GM18870 (cell line): ENCODE data around the gene GPLD1.
A peak's percentile ranks its signal among the peaks of the same experiment; 100 is the strongest.

Experiments
- ATAC-seq: cut with Tn5 transposase; IDR thresholded peaks from one replicate; pipeline ENCODE4 v1.9.1; 2021; ENCODE audit warnings: moderate library complexity; ENCODE audit not compliant: unreplicated experiment

Gene GPLD1

DNA sequence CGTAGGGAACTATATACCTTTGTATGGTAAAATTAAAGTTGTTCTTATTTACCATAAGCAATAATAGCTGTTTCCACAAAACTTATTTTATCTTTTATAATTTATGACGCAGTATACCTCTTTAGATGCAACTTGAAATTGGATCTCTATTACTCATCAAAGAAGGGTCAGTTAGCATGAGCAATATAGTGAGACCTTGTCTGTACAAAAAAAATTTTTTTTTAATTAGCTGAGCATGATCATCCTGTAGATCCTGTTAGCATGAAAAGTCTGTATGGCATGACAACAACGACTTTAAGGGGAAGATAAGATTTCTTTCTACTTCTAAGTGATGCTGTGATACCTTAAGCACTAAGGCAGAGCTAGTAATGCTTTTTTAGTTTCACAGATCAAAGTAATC lies 11.3 kb upstream of the GPLD1 start:
- ATAC-seq: no peak

DNA sequence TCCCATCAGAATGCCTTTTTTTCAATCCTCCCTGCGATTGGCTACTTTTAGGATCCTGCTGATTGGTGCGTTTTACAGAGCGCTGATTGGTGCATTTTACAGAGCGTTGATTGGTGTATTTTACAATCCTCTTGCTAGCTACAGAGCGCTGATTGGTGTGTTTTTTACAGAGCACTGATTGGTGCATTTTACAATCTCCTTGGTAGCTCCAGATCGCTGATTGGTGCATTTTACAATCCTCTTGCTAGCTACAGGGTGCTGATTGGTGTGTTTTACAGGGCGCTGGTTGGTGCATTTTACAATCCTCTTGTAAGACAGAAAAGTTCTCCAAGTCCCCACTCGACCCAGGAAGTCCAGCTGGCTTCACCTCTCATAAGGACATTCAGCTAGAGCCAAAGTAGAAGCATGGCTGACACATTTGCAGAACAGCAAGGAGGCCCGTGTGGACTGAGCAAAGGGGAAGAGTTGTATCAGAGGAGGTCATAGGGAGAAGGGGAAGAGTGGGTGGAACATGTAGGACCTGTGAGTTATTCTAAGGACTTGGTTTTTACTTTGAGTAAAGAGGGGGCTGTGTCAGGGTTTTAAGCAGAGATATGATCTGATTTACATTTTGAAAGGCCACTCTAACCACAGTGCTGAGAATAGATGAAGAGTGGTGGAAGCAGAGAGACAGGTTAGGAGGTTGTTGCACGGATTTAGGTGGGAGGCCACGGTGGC lies 8.0 kb upstream of the GPLD1 start:
- no peak for ATAC-seq

DNA sequence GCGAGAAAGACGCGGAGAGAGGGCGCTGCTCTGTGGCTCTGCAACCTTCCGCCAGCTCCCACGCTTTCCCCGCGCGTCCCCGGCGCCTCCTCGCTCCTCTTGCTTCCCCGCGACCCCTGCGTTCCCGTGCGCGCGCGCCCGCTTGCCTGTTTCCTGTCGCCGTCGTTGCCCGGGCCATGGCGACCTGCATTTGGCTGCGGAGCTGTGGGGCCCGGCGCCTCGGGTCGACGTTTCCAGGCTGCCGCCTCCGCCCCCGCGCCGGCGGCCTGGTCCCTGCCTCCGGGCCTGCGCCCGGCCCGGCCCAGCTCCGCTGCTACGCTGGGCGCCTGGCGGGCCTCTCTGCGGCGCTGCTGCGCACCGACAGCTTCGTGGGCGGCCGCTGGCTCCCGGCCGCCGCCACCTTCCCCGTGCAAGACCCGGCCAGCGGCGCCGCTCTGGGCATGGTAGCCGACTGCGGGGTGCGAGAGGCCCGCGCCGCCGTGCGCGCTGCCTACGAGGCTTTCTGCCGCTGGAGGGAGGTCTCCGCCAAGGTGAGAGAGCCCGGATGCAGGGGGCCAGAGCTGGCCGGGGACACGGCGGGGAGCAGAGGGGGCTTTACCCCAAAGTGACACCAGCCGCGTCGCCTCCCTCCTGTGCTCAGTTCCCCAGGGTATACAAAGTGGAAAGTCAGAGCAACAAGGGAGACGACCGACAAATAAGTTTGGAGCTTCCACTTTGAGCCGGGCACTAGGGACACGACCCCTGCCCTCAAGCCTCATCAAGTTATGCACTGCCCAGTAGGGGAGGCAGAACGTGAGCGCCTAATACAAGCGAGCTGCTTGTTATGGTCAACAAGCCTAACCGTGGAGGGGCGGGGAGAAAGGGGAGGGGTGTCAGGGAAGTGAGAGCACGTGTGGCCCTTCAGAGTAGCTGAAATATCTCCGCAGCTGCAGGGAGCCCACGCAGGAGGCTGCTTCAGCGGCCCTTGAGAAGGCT lies 5.7 kb upstream of the GPLD1 start, which contains the start of gene ALDH5A1:
ALDH5A1 (plus strand) TSS at position 149 of the 975 bp plus-strand sequence; CDS start at position 177, 28 bp downstream.
- ATAC-seq: peak; percentile 45

DNA sequence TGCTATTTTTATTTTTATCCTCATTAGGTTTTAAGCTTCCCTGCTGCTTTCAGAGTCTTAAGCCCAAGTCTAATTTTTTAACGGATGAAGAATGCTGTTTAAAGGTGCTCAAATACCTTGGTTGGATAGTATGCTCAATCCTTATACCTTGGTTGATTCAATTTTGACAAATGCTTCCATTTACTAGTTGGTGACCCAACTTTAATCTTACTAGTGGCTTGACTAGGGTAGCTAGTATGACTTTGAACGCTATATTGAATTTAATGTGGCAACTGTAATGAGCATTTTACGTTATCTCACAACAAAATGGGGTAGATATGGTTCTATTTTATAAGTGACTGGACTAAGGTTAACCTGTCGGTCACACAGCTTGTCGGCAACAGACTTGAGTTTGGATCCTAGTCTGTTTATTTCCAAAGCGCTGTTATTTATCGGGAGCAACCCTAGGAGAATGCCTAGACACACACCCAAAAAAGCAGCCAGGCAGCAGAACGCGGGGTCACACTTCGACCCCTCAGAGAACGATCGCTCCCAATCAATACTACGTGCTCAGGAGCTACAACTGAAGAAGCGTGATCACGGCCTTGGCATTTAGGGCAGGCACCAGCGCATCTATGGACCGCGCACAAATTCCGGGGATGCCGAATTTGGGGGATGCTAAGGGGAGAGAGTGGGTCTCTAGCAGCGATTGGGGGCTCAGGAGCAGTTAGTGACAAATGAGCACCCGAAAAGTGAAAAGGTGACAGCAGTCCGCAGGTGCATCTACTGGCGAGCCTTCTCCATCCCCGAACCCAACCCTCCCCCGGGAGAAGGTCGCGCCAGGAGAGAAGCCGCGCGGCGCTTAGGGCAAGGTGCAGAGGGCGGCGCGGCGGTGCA lies 4.8 kb upstream of the GPLD1 start:
- ATAC-seq: peak; percentile 13

DNA sequence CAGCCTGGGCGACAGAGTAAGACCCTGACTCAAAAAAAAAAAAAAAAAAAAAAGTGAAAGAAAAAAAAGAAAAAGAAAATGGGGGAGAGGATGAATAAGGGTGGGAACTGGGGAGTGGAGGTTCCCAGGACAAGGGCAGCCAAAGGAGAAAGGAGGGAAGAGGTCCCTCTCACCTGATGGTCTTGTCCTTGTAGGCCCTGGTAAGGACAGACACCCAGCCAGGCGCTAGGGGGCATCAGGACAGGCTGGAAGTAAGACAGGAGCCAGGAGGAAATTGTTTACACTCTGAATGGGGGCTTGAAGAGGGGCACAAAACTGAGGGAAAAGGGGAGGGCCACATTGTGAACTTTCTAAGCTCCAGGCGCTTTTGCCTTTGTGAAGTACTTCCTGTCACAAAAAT lies 3.1 kb upstream of the GPLD1 start:
- ATAC-seq: no peak

DNA sequence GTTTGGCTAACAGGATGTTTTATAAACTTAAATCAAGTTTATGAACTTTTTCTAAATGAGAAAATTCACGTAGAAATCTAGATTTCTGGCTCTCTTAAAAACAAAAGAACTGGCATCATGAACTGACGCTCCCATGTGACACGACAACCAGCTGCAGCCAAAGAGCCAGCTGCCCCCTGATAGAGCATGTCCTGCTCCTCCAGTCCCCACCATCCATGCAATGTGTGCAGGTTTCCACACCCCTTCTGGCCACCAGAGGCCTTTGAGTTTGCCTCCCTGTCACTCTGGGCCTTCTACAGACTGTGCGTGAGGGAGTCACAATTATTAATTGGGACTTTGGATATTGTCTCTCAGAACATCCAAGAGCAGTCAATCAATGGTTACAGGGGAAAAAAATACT lies 1.6 kb upstream of the GPLD1 start:
- ATAC-seq: no peak

DNA sequence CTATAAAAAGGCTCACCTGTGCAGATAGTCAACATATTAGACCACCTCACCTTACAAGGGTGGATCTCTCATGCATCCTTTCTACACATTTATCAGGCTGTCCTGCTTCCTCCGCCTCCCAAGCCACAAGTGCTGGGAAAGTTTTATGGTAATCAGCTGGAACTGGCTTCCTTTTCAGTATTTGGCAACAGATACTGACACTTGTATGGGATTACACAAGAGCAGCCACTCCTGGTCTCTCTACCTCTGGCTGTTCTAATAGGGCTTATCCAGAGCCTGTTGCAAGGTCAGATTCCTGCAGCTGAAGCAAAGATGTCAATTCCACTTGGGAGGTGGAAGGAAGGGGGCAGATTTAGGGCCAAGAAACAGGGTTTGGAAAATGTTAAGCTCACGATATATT lies 503 bp upstream of the GPLD1 start:
- ATAC-seq: no peak

DNA sequence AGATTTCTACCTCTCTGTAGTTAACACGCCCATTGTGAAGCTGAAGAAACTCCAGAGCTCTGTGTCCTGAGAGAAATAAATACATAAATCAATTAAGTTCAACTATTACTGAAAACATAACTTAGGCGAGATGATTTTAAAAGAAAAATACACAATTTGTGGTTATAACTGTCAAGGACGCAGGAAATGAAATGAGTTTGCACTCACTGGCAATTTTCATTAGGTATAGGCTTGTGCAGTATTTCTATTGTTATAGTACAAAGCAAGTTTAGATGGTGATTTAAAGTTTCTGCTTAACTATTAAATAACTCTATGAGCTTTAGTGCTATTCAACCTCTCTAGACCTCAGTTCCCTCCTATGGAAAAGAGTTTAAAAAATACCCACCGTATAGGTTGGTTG lies 3.3 kb downstream of the GPLD1 start:
- no peak for ATAC-seq

DNA sequence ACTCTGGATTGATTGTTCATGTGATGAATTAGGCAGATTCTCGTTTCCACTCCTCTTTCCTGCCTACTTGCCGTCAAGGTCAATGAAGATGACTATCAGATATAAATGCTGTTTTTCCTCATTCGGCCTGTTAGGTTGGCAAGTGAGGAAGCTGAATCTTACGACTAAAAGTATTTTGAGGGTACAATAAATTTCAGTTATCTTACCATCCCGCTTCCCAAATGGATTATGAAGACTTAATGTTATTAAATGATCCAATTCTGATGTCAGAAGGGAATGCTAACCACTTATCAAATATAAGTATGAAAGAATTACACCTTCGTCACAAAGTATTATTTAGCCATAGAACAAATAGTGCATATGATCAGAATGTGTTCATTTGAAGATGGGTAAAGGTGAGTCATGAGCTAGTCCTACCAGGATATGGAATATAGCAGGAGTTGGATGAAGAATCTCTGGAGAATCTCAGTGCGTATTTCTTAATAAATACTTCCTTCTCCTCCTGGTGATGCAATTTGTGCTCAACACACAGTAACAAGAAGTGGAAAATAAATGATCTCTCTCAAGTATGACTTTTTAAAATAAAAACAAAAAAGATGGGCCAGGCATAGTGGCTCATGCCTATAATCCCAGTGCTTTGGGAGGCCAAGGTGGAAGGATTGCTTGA lies 4.6 kb downstream of the GPLD1 start:
- ATAC-seq: no peak

DNA sequence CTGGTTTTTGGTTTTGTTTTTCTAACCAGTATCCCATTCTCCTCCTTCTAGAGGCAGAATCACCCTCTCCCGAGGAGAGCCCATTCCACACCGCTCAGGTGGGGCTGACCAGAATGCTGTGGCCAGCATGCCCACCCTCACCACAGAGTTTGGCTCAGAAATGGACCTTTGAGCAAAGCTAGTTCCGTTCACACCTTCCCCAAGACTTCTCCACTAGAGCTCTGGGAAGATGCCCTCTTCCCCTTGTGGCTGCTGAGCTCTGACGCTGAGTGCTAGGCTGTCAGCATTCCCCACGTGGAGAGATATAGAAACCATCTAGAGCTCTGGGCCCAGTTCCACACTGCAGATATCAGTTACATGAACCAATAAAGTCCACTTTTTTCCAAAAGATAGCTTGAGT lies 7.9 kb downstream of the GPLD1 start:
- no peak for ATAC-seq

DNA sequence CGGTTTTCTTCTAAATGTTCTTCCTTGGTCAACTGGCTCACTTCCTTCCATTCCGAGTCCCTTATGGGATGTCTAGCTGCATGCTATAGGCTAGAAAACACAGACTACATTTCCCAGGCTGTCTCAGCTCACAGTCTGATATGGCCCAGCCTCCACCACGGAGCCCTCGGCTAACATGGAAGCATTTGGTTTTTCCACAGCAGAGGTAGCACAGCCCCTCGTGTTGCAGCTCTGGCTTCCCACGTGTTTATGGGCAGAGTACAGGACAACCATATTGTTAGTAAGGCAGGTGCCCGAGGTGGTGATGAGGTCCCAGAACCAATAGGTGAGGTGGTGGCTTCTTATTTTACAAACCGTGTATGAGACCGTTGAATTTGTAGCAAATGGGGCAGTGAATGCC lies 8.7 kb downstream of the GPLD1 start:
- ATAC-seq: no peak

DNA sequence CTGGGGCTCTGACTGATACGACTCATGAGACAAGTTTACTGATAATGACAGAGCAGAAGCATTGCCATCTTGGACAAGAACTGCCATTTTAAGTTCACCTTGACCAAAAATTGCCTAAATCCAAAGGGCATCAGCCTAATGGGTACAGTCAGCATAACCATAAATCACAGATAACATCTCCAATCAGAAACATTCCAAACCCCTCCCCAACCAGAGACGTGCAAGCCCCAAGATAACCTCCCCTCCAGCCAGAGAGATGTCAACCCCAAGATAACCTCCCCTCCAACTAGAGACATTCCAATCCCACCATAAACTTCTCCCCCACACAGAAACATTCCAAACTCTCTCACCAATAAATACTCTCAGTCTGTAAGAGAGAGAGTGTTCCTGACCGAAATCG lies 10.5 kb downstream of the GPLD1 start:
- no peak for ATAC-seq

DNA sequence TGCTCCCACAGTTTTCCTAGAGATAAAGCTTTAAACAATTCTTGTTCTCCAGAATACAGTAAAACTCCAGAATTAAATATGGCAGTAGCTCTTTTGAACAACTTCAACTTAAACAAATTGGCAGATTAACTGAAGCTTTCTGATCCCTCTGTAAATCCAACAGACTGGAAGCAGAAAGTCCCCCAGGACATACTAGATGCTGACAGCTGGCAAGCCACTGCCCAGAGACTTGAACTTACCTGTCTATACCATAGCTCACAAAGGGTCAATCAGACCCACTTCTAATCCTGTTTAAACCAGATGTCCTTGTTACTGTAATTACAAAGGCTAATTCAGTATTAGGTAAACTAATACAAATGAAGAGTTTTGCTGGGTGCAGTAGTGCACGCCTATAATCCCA lies 12.3 kb downstream of the GPLD1 start:
- no peak for ATAC-seq

DNA sequence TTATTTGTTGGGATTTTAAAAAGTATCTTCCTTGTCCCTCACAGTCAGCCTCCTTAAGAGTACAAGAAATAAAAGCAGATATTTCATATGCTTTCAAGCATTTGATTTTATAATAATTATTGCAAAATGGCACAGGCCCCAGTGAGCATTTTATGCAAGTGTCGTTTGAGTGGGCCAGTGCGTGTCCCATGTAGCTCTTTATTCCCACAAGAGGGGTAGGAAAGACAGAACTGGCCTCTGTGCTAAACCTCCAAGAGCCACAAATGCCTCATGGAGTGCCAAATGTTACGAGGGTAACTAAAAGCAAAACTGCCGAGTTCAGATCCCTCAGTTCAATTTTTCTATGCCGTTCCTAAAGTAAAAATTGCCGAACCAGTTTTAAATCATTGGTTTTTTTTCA lies 12.7 kb downstream of the GPLD1 start:
- ATAC-seq: no peak

DNA sequence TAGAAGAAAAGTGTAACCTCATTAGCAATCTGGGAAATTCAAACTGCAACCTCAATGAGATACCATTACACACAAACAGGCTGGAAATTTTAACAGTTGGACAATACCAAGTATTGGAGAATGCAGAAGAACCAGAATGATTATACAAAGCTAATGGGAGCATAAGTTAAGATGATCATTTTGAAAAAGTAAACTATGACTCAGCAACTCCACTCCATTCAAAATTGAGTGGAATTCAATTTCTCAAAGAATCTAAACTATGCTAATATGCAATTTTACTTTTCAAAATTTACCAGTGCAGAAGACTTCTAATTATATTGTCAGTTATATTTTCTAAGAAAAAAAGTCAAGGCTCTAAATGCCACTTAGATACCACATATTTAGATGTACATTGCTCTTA lies 17.2 kb downstream of the GPLD1 start:
- no peak for ATAC-seq

DNA sequence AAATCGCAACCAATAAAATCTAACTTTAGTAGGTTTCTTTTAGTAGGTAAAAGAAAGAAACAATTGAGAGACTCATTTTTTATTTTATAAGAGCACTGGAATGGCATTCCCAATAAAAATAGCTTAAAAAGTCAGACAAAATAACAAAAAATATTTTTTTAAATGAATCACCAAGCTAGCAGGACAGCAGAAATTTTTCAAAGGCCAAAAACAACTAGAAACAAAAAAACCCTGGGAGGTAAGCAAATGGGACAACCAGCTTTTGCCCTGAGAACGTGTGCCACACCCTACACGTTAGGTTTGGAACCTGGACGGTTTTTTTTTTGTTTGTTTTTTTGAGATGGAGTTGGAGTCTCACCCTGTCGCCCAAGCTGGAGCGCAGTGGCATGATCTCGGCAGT lies 19.6 kb downstream of the GPLD1 start:
- no peak for ATAC-seq

DNA sequence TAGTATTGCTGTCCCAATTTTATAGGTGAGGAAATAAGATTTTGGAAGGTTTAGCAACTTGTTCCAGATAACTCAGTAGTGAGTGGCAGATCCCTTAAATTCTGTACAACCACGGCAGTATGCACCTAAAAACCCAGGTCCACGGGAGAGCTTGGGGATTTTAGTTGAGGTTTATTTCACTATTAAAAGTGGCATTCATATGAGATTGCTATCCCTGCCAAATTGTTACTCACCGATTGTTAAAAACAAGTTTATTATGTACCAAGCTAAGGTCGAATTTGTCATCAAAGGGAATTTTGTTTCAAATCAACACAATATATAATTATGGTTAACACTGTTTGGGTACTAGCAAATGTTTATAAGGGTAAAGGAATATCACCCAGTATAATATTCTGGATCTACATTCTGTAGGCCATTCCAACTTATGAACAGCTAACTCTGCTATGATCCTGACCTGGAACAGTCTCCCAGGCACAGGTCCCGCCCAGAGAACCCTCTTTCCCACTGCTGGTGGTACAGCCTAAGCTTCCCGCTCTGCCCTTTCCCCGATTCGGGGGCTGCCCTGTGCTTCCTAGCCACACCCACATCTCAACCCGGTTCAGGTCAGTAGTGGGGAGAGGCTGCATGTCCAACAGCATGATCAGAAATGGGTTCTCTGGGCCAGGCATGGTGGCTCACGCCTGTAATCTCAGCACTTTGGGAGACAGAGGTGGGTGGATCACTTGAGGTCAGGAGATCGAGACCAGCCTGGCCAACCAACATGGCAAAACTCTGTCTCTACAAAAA lies 24.9 kb downstream of the GPLD1 start:
- ATAC-seq: no peak

DNA sequence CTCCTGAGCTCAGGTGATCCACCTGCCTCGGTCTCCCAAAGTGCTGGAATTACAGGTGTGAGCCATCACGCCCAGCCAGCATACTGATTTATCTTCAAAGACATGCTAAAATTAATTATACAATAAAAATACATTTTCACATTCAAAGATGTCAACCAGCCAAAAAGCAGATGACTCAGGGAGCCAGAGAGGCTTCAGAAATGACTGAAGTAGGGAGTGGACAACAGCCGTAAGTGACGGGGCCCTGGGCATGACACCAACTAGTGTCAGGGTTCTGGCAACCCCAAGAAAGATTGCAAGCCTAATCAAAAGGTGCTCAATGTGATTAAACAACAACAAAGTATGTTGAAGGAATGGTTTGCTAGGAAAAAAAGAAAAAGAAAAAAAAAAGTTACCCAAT lies 28.4 kb downstream of the GPLD1 start:
- ATAC-seq: no peak

DNA sequence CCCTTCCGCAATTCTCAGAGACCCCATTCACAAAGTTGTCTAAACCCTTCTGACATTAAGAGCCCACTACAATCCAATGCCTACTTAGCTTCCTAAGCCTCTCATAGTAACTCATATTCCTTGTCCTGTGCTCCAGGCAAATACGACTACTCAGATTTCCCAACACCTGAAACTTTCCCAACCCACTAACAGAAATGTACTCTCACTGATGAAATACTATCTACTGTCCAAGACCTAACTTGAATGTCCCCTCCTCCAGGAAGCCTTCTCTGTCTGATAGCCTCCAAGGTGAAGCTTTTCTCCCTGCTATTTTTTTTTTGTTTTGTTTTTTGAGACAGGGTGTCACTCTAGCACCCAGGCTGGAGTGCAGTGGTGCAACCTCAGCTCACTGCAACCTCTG lies 30.4 kb downstream of the GPLD1 start:
- ATAC-seq: no peak

DNA sequence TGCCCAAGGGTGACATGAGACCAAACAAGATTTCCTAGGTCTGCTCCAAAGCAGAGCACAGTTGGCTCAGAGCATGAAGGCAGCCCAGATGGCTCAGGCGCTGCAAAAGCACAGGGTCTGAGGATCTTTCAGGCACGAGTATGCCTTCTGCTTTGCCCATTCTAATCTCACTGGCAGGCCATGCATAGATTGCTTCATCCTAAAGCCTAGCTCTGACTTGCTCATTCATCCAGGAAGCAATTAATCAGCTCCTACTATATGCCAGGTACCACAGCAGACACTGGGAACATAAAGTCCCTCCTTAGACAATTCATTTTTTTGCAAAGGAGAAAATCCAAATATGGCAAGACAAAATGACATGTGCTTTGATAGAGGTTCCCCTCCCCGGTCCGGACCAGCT lies 31.2 kb downstream of the GPLD1 start:
- ATAC-seq: no peak
